GM19023 (cell line): ENCODE results near the gene HAT1.

Experiments
- ATAC-seq: cut with Tn5 transposase; IDR thresholded peaks from one replicate; pipeline ENCODE4 v1.9.1; 2021; ENCODE audit warnings: mild to moderate bottlenecking, moderate library complexity; ENCODE audit not compliant: unreplicated experiment

HAT1 gene

DNA sequence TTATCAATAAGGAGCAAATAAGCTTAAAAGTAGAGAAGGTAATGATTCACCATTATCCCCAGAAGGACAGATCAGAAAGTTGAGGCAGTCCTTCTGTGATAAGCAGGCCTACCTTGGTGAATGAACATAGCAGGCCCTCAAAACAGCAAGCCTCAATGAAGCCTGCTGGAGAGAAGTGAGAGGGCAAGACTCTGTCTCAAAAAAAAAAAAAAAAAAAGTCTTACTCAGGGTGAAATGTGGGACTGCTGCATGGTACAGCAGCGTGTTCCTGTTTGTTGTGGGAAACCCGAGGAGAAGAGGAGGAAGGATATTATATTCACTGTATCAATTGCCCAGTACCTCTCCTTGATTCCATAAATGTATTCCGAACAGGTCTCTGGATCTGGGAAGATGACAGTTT is 8.7 kb upstream of the HAT1 start:
- ATAC-seq = no peak

DNA sequence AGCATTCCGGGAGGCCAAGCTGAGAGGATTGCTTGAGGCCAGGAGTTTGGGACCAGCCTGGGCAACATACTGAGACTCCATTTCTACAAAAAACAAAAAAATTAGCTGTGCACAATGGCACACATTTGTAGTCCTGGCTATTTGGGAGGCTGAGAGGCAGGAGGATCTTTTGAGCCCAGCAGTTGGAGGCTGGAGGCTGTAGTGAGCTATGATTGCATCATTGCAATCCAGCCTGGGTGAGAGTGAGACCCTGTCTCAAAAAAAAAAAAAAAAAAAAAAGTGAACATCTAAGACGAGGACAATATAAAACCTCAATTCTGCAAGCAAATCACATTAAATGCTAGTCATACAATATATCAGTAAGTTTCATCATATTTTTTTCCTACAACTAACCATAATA is 2.8 kb upstream of the HAT1 start:
- no peak for ATAC-seq

DNA sequence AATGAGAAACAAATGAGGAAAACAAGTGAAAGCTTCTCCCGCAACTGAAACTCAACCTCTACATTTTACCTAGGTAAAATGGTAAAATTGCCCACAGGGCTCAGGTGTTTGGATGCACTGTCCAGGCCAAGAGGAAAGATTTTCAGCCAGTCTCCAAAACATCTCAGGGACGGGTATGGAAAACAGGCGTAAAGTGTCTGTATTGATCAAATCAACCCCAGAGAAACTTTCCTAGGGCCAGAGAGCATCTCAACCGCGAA is 361 bp upstream of the HAT1 start:
- ATAC-seq = peak; percentile 12

DNA sequence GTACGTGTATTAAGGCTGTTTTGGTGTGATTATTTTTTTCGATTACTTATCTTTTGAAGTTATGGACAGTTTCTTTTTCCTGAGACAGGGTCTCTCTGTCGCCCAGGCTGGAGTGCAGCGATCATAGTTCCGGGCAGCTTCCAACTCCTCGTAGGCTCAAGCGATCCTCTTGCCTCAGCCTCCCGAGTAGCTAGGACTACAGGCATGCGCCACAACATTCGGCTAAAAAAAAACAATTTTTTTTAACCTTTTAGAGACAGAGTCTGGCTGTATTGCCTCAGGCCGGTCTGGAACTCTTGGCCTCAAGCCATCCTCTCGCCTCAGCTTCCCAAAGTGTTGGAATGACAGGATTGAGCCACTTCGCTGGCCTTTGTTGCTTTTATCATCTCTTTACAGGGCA is 945 bp downstream of the HAT1 start:
- ATAC-seq = no peak

DNA sequence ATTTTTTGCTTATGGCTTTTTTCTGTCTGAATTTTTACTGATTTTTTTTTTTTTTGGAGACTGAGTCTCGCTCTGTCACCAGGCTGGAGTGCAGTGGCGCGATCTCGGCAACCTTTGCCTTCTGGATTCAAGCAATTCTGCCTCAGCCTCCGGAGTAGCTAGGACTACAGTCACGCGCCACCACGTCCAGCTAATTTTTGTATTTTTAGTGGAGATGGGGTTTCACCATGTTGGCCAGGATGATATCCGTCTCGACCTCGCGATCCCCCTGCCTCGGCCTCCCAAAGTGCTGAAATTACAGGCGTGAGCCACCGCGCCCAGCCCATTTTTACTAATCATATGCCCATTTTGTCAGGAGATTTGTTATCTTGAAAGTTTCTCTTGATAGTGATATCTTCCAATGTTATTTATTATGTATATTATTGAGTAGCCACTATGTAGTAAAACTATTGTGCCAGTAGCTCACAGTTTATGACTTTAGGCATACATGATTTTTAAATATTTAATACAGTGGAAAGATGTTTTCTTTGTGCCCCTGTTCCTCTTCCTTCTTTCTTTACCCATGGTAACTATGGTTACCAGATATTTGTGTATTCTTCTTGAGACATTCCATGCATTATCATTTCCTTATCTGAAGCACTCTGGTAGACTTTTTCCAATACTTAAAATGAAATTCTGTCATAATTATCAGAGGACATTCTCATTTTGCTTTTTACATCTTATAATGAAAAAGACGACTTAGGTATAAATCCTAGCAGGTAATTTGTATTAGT is 2.1 kb downstream of the HAT1 start:
- ATAC-seq = no peak

DNA sequence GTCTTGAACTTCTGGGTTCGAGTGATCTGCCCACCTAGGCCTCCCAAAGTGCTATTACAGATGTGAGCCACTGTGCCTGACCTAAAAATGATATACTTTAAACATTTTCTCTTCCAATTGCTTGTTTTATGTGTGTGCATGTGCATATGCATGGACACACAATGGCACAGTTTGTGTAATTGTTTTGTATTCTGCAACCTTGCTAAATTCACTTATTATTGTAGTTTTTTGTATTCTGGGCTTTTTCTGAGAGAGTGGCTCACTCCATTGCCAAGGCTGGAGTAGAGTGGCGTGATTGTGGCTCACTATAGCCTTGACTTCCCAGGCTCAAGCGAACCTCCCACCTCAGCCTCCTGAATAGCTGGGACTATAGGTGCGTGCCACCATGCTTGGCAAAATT is 8.1 kb downstream of the HAT1 start:
- ATAC-seq = no peak

DNA sequence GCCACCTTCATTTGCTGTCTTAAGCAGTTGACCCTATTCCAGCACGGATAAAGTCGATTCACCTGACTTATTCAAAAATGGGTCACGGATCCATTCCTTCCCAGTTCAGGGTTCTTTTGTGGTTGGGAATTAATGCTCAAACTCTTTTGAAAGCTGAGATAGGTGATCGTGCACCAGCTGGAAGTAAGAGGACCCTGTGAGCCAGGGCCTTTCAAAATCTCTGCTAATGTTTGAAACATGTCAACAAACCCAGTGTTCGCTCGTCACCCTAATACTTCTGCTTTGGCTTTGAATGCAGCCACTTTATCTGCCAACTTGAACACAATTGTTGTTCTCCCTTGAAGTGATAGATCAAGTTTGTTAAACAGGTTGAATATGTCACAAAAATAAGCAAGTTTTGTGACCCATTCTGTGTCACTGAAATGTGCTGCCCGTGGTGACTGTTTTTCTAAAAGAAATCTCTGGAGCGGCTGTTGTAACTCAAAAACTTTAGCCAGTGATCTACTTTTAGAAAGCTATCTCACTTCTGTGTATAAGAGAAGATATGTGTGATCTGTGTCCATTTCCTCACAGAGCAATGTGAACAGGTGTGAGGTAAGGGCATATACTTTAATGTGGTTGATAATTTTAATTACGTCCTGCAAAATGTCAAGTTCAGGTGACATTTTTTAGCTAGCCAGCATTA is 16.9 kb downstream of the HAT1 start:
- no peak for ATAC-seq

DNA sequence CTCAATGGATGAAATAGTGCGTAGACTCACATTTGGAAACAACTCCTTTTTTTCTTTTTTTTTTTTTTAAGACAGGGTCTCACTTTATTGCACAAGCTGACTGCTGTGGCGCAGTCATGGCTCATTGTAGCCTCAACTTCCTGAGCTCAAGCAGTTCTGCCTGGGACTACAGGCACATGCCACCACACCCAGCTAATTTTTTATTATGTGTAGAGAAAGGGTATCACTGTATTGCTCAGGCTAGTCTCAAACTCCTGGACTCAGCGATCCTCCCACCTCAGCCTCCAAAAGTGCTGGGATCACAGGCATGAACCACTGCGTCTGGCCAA is 17.4 kb downstream of the HAT1 start:
- ATAC-seq = no peak

DNA sequence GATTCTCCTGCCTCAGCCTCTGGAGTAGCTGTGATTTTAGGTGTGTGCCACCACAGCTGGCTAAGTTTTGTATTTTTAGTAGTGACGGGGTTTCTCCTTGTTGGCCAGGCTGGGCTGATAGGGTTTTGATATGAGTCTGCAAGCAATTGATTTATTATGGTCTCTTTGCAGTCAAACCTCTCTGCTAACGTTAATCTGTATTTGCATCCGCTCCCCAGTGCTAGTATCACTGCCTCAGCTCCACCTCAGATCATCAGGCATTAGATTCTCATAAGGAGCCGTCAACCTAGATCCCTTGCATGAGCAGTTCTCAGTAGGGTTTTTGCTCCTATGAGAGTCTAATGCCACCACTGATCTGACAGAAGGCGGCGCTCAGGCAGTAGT is 19.0 kb downstream of the HAT1 start:
- no peak for ATAC-seq

DNA sequence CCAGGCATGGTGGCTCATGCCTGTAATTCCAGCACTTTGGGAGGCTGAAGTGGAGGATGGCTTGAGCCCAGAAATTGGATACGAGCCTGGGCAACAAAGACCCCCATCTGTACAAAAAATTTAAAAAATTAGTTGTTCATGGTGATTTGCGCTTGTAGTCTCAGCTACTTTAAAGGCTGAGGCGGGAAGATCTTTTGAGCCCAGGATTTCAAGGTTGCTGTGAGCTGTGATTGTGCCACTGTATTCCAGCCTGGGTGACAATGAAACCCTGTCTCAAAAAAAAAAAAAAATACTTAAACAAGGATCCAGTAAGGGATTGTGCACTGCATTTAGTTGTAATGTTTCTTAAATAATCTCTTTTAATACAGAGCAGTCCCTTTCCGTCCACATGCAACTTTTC is 21.6 kb downstream of the HAT1 start:
- ATAC-seq = no peak

DNA sequence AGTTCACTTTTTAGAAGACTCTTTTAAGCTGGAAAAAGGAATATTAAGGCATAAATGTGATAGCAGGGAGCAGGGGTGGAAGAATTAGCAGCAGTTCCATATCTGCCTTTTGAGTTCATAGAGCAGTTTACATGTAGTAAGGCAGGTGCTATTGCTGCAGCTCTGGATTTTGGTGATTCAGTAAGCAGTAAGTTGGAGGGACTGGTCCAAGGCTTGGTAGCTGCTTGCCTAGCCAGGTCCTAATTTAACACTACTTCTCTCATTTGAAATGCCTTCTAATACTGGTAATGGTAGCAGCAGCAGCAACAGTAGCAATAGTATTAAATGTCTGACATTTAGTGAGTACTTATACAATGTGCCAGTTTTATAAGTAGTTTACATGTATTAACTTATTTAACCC is 30.0 kb downstream of the HAT1 start:
- ATAC-seq = no peak

DNA sequence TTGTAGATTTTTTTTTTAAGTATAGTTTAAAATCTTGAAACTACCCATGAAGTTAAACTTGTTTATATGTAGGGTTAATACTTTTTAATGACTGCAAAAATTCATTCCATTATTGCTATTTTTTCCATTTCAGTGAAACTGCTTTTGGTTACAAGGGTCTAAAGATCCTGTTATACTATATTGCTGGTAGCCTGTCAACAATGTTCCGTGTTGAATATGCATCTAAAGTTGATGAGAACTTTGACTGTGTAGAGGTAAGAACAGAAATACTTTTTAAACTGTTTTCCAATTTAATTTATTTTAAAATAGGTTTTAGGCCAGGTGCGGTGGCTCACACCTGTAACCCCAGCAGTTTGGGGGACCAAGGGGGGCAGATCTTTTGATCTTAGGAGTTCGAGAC is 30.5 kb downstream of the HAT1 start:
- ATAC-seq = no peak

DNA sequence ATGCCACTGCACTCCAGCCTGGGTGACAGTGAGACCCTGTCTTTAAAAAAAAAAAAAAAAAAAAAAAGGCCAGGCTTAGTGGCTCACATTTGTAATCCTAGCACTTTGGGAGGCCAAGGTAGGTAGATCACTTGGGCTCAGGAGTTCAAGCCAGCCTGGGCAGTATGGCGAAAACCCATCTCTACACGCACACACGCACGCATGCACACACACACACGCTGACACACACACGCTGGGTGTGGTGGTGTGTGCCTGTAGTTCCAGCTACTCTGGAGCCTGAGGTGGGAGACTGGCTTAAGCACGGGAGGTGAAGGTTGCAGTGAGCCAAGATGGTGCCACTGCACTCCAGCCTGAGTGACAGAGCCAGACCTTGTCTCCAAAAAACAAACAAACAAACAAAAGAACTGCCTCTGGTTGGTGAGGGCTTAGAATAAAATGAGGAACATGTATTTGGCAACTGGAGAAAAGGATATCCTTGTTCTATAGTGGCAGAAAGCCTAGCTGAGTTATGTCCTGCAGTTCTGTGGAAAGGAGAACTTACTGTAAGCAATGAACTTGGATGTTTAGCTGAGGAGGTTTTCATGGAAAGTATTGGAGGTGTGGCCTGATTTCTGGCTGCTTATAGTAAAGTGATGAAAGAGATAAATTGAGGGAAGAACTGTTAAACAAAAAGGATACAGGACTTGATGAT is 34.0 kb downstream of the HAT1 start:
- ATAC-seq = no peak

DNA sequence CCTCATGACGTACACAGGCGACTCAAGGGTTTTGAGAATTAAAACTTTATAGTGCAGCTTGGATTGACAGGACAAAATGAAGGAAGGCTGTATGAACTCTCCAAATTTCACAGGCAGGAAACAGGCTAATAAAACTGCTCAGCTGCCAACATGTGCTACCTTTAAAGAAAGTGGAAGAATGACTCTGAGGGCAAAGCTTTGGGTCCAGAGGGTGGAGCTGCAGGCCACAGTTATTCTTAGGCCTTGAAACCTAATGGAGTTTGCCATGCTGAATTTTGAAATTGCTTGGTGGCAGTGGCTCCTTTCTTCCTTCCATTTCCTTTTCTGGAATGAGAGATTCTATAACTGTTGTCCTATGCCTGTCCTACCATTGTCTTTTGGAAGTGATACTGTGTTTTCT is 34.8 kb downstream of the HAT1 start:
- ATAC-seq = no peak

DNA sequence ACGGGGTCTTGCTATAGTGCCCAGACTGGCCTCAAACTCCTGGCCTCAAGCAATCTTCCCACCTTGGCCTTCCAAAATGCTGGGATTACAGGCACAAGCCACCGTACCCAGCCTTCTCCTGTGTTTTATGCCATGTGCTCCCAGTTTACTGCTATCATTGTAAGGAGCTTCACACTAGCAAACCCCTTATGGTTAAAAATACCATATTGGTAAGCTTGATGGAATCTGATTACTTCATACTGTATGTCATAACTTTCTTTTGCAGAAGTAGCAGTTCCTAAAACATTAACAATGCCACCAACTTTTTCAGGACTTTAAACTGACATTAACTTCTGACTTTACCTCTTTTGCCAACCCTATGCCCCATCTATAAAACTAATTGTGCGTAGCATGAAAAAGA is 36.2 kb downstream of the HAT1 start:
- no peak for ATAC-seq

DNA sequence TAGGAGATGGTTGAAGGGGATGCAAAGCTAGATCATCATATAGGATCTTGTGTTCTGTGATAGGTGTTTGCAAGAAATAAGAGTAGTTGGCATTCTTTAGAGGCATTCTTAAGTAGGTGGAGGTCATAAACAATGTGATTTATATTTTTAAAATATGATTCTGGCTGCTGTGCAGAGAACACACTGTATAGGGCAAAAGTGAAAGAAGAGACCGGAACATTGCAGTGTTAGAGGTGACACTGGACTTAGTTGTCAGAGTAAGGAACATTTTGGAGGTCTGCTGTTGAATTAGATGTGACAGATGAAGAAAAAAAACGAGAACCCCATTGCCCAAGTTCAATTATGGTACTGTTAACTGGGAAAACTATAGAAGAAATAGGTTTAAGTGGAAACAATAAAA is 37.7 kb downstream of the HAT1 start:
- no peak for ATAC-seq

DNA sequence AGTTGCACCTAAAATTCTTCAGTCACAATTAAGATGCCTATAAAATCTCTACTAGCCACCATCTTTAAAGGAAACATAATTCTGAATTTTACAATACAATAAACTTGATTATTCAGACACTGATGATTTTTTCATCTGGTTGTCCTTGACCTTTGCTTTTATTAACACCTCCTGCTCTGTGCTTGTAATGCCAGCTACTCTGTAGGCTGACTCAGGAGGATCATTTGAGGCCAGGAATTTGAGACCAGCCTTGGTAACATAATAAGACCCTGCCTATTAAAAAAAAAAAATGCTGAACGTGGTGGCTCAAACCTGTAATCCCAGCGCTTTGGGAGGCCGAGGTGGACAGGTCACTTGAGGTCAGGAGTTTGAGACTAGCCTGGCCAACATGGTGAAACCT is 38.3 kb downstream of the HAT1 start:
- ATAC-seq = no peak

DNA sequence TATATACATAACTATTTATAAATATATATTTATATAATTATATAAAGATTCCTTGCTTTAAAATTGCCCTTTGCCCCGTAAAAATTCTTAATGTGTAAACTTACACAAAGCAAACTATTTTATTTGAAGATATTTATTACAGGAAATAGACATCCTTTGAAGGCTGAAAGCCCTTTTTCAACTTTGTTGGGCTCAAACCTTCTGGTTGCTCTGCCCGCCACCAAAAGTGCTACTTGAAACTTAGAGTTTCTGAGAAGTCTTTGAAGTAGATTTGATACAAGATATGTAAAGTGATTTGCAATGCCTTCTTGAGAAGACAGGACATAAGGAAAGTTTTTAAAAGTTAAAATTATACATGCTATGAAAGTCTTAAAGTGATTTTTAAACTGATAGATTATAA is 40.9 kb downstream of the HAT1 start:
- no peak for ATAC-seq

DNA sequence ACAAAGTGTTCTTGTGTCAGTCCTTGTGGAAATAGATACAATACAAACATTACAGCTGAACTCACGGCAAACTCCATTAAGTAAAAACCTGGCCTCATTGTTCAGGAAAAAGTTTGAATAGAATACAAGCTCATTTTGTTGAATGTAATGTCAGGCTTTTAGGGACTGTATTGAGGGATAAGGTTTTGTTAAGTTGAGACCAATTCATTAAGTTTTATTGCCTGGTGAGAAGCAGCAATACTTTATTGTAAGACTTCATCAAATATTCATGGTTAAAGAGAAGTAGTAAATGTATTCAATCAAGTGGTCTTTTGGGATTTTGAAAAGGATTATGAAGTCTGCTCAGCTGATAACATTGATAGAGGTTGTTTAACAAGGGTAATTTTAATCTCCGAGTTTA is 42.0 kb downstream of the HAT1 start:
- ATAC-seq = no peak

DNA sequence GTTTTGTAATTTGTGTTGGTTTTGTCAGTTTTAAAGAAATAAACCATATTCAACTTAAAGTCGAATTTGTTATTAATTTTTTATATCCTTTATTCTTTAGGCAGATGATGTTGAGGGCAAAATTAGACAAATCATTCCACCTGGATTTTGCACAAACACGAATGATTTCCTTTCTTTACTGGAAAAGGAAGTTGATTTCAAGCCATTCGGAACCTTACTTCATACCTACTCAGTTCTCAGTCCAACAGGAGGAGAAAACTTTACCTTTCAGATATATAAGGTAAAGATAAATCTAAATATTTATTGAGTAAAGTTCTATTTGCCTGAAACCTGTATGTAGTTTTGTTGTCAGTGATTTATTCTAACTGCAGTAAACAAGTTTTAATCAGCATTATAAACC is 43.0 kb downstream of the HAT1 start:
- ATAC-seq = no peak

DNA sequence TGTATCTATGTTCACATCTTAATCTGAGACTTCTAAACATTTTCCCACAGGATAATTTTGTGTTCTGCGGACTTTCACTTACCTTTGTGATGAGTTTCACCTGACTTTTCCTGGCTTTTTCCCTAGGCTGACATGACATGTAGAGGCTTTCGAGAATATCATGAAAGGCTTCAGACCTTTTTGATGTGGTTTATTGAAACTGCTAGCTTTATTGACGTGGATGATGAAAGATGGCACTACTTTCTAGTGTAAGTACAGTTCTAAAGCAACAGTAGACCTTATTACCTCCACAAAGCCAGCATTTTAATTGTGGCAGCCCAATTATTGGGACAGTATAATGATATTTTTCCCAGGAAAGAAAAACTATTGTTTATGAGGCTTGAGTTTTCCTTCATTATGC is 43.4 kb downstream of the HAT1 start:
- no peak for ATAC-seq

DNA sequence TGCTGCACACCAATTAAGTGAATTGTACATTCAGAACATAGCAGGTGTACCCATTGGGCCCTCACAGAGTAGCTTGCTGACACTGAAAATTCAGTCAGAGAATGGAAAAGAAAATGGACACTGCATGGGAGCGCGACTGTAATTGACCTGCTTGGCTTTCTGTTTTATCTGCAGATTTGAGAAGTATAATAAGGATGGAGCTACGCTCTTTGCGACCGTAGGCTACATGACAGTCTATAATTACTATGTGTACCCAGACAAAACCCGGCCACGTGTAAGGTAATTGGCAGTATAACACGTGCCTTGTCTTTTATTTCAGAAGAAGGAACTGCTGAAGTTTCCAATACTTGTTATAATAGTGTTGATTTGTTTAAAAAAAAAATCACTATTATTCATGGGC is 44.0 kb downstream of the HAT1 start:
- ATAC-seq = no peak

DNA sequence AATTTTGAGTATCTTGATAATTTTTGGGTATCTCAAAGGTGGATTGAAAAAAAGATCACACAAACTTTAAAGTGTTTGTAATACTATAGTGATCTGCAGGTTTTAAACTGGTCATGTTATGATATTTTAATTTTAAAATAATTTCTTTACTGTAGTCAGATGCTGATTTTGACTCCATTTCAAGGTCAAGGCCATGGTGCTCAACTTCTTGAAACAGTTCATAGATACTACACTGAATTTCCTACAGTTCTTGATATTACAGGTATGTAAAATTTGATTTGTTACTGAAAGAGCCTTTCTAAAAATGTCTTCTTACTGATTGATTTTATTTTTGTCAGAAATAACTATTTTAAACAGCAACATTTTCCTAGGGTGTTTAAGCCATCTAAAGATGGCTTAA is 44.4 kb downstream of the HAT1 start:
- no peak for ATAC-seq
